ENCODE results near the gene ADIG.

- TF ChIP-seq POLR2A (IDR thresholded peaks at IDR 0.05) (no peak), EP300 (IDR thresholded peaks at IDR 0.05) (no peak), CTCF (IDR thresholded peaks at IDR 0.05) (no peak), POLR2AphosphoS5 (IDR thresholded peaks at IDR 0.05) (no peak)
Observed at GRCh38 chr20:38534756-38535155, 46.2 kb upstream of the ADIG start.

Data from stomach (tissue), 4 donors.